ENCODE measurements around the gene KMT5C.

KMT5C gene

GRCh38 chr19:55346725-55347441 lies 7.2 kb downstream of the KMT5C start:
- no peak for DNase-seq (ENCODE audit: low read depth in 2 of 2)

GRCh38 chr19:55347442-55348009 lies 7.8 kb downstream of the KMT5C start:
- no peak for DNase-seq (ENCODE audit: low read depth in 2 of 2)

GRCh38 chr19:55348317-55349034 lies 8.8 kb downstream of the KMT5C start:
- DNase-seq (ENCODE audit: low read depth in 2 of 2), result no peak

GRCh38 chr19:55350620-55351315 lies 11.1 kb downstream of the KMT5C start:
- no peak for DNase-seq (ENCODE audit: low read depth in 2 of 2)

- DNase-seq (ENCODE audit: low read depth in 2 of 2), result no peak
These were observed 12.4 kb downstream of the KMT5C start for GRCh38 chr19:55352040-55352439.

- DNase-seq (ENCODE audit: low read depth in 2 of 2), result no peak
These were observed 13.0 kb downstream of the KMT5C start for GRCh38 chr19:55352549-55353145.

- no peak for DNase-seq (ENCODE audit: low read depth in 2 of 2)
These were observed 13.7 kb downstream of the KMT5C start for GRCh38 chr19:55353356-55353802.

- no peak for DNase-seq (ENCODE audit: low read depth in 2 of 2)
These were observed 14.4 kb downstream of the KMT5C start for GRCh38 chr19:55353803-55354697.

- no peak for DNase-seq (ENCODE audit: low read depth in 2 of 2)
These were observed 15.1 kb downstream of the KMT5C start, which contains the start of gene COX6B2 for GRCh38 chr19:55354698-55355212. TSS of gene COX6B2 (minus strand) at chr19:55354719. CDS start at chr19:55354521, 198 bp downstream.

GRCh38 chr19:55355213-55355821 lies 15.6 kb downstream of the KMT5C start:
- DNase-seq (ENCODE audit: low read depth in 2 of 2), result no peak

- no peak for DNase-seq (ENCODE audit: low read depth in 2 of 2)
These were observed 18.8 kb downstream of the KMT5C start for GRCh38 chr19:55358493-55358892.

GRCh38 chr19:55358943-55359908 lies 19.6 kb downstream of the KMT5C start:
- DNase-seq (ENCODE audit: low read depth in 2 of 2), result no peak

GRCh38 chr19:55360902-55361301 lies 21.2 kb downstream of the KMT5C start:
- no peak for DNase-seq (ENCODE audit: low read depth in 2 of 2)

- no peak for DNase-seq (ENCODE audit: low read depth in 2 of 2)
These were observed 22.7 kb downstream of the KMT5C start for GRCh38 chr19:55362174-55362989.

- DNase-seq (ENCODE audit: low read depth in 2 of 2), result no peak
These were observed 23.5 kb downstream of the KMT5C start, which contains the start of gene GARIN5B for GRCh38 chr19:55362990-55363716. TSS of gene GARIN5B (minus strand) at chr19:55363260. CDS start at chr19:55363066, 194 bp downstream.

- no peak for DNase-seq (ENCODE audit: low read depth in 2 of 2)
These were observed 25.6 kb downstream of the KMT5C start for GRCh38 chr19:55365245-55365644.

- DNase-seq (ENCODE audit: low read depth in 2 of 2), result no peak
These were observed 26.3 kb downstream of the KMT5C start for GRCh38 chr19:55365964-55366363.
